Karpas-422 (cell line): ENCODE measurements around the gene B2M. TPM values are rescaled to one million over a fixed set of nuclear protein-coding genes. Genes with fewer than 3 reads are reported as not detected.

Experiments used
- DNase-seq: peaks from one replicate; pipeline ENCODE4 v3.0.0-alpha.2; 2015
- H2AFZ ChIP-seq: fragments of 200-600 bp; sonication (generic); 2 replicates; pipeline ENCODE4 v1.6.1; 2014; ENCODE audit warnings: antibody characterized with exemption, low read length, mixed read lengths
- H3K27ac ChIP-seq: fragments of 200-600 bp; sonication (generic); 2 replicates; pipeline ENCODE4 v1.5.1; 2014; ENCODE audit warnings: mild to moderate bottlenecking, low read length, moderate library complexity
- H3K27me3 ChIP-seq: fragments of 200-600 bp; sonication (generic); 2 replicates; pipeline ENCODE4 v1.6.1; 2014; ENCODE audit warnings: low read length, mixed read lengths
- H3K36me3 ChIP-seq: fragments of 200-600 bp; sonication (generic); 2 replicates; pipeline ENCODE4 v1.6.1; 2014; ENCODE audit warnings: low read length, mixed read lengths; ENCODE audit not compliant: insufficient read depth
- H3K4me1 ChIP-seq: fragments of 200-600 bp; sonication (generic); 2 replicates; pipeline ENCODE4 v1.6.1; 2014; ENCODE audit warnings: mild to moderate bottlenecking, low read length, mixed read lengths
- H3K4me2 ChIP-seq: fragments of 200-600 bp; sonication (generic); 2 replicates; pipeline ENCODE4 v1.6.1; 2014; ENCODE audit warnings: low read length, low read depth, mild to moderate bottlenecking; ENCODE audit not compliant: poor library complexity, severe bottlenecking
- H3K4me3 ChIP-seq: fragments of 200-600 bp; sonication (generic); 2 replicates; pipeline ENCODE4 v1.5.1; 2014; ENCODE audit warnings: mild to moderate bottlenecking, antibody characterized with exemption, low read length, mixed read lengths
- H3K79me2 ChIP-seq: fragments of 200-600 bp; sonication (generic); 2 replicates; pipeline ENCODE4 v1.6.1; 2014; ENCODE audit warnings: mild to moderate bottlenecking, low read length, mixed read lengths
- H3K9ac ChIP-seq: fragments of 200-600 bp; sonication (generic); 2 replicates; pipeline ENCODE4 v1.6.0; 2014; ENCODE audit warnings: low read length
- H3K9me2 ChIP-seq: fragments of 200-600 bp; sonication (generic), shearing (Covaris generic); replicated peaks from 2 replicates; pipeline ENCODE4 v1.6.0; 2014; ENCODE audit warnings: mild to moderate bottlenecking, low read length, moderate library complexity; ENCODE audit not compliant: insufficient read depth
- H3K9me3 ChIP-seq: fragments of 300-700, 200-600 bp; sonication (generic); 2 replicates; pipeline ENCODE4 v1.6.1; 2014; ENCODE audit warnings: low read length, mixed read lengths
- H4K20me1 ChIP-seq: fragments of 200-600 bp; sonication (generic); 2 replicates; pipeline ENCODE4 v1.6.1; 2014; ENCODE audit warnings: mild to moderate bottlenecking, antibody characterized with exemption, low read length, low read depth; ENCODE audit not compliant: insufficient read depth
- total RNA-seq: library from RNA; depleted of rRNA; stranded (reverse); fragments of >200 nt; shearing (Covaris generic); gene quantifications from 2 replicates; pipeline ENCODE4 v1.2.3, GENCODE V29; 2014; ENCODE audit warnings: low replicate concordance

Gene B2M
- total RNA-seq, 1 experiment from 2014 or later = 3,959 TPM

- Histone ChIP-seq H3K9me2 (no peaks in the 10 kb centered on the region), H3K4me2 (no peak overlapping the region), H2AFZ (no peak overlapping the region), H3K27me3 (no peaks in the 10 kb centered on the region), H3K79me2 (peaks cover 13% of the 10 kb centered on the region), H3K9ac (no peak overlapping the region), H4K20me1 (peaks cover 7% of the 10 kb centered on the region), H3K4me3 (no peak overlapping the region), H3K27ac (no peak overlapping the region), H3K36me3 (peaks cover 1% of the 10 kb centered on the region), H3K4me1 (peaks cover 11% of the 10 kb centered on the region), H3K9me3 (no peaks in the 10 kb centered on the region)
- no peak for DNase-seq
Observed at GRCh38 chr15:44706946-44707636, 4.2 kb upstream of the B2M start.

- H3K4me2 ChIP-seq = peak overlapping the region; percentile 96
- no peaks in the 10 kb centered on the region for H3K9me2 ChIP-seq
- no peaks in the 10 kb centered on the region for H3K9me3 ChIP-seq
- H3K36me3 ChIP-seq = peaks cover 29% of the 10 kb centered on the region
- H3K9ac ChIP-seq = peak overlapping the region; percentile 100
- H3K79me2 ChIP-seq = peaks cover 47% of the 10 kb centered on the region
- peak overlapping the region; percentile 98 for H3K4me3 ChIP-seq
- H3K4me1 ChIP-seq = peaks cover 39% of the 10 kb centered on the region
- H4K20me1 ChIP-seq = peaks cover 38% of the 10 kb centered on the region
- DNase-seq = peak; percentile 87
- H2AFZ ChIP-seq = peak overlapping the region; percentile 64
- no peaks in the 10 kb centered on the region for H3K27me3 ChIP-seq
- peak overlapping the region; percentile 95 for H3K27ac ChIP-seq
Observed at GRCh38 chr15:44710236-44711095, 851 bp upstream of the B2M start.

- no peak overlapping the region for H2AFZ ChIP-seq
- H3K4me1 ChIP-seq = peaks cover 53% of the 10 kb centered on the region
- H3K79me2 ChIP-seq = peaks cover 52% of the 10 kb centered on the region
- peak; percentile 88 for DNase-seq
- peaks cover 43% of the 10 kb centered on the region for H3K36me3 ChIP-seq
- H3K9ac ChIP-seq = peak overlapping the region; percentile 100
- no peaks in the 10 kb centered on the region for H3K9me3 ChIP-seq
- H3K4me3 ChIP-seq = peak overlapping the region; percentile 98
- no peaks in the 10 kb centered on the region for H3K9me2 ChIP-seq
- peaks cover 43% of the 10 kb centered on the region for H4K20me1 ChIP-seq
- no peaks in the 10 kb centered on the region for H3K27me3 ChIP-seq
- peak overlapping the region; percentile 96 for H3K4me2 ChIP-seq
- peak overlapping the region; percentile 95 for H3K27ac ChIP-seq
Observed at GRCh38 chr15:44711743-44712345, 527 bp downstream of the B2M start.

GRCh38 chr15:44712346-44713005, 1.2 kb downstream of the B2M start:
- Histone ChIP-seq H3K79me2 (peaks cover 52% of the 10 kb centered on the region), H3K4me1 (peaks cover 59% of the 10 kb centered on the region)

GRCh38 chr15:44713006-44713966, 2.0 kb downstream of the B2M start:
- peak overlapping the region; percentile 100 for H3K9ac ChIP-seq
- peak; percentile 71 for DNase-seq
- H3K4me1 ChIP-seq = peaks cover 66% of the 10 kb centered on the region
- H3K36me3 ChIP-seq = peaks cover 57% of the 10 kb centered on the region
- H3K79me2 ChIP-seq = peaks cover 52% of the 10 kb centered on the region
- peaks cover 43% of the 10 kb centered on the region for H4K20me1 ChIP-seq
- H3K27me3 ChIP-seq = no peaks in the 10 kb centered on the region
- peak overlapping the region; percentile 98 for H3K4me3 ChIP-seq
- no peak overlapping the region for H2AFZ ChIP-seq
- peak overlapping the region; percentile 95 for H3K27ac ChIP-seq
- no peaks in the 10 kb centered on the region for H3K9me2 ChIP-seq
- no peaks in the 10 kb centered on the region for H3K9me3 ChIP-seq
- H3K4me2 ChIP-seq = peak overlapping the region; percentile 96

More at GRCh38 chr15:44712346-44713005, 1.2 kb downstream of the B2M start:
- Histone ChIP-seq H3K27me3 (no peaks in the 10 kb centered on the region), H3K9me3 (no peaks in the 10 kb centered on the region), H3K4me2 (peak overlapping the region; percentile 96), H3K9ac (peak overlapping the region; percentile 100), H3K36me3 (peaks cover 49% of the 10 kb centered on the region), H3K9me2 (no peaks in the 10 kb centered on the region), H2AFZ (no peak overlapping the region), H3K4me3 (peak overlapping the region; percentile 98), H4K20me1 (peaks cover 43% of the 10 kb centered on the region), H3K27ac (peak overlapping the region; percentile 95)
- DNase-seq = peak; percentile 85

- Histone ChIP-seq H3K27ac (no peak overlapping the region), H3K4me3 (no peak overlapping the region), H3K4me1 (peaks cover 69% of the 10 kb centered on the region), H3K9me2 (no peaks in the 10 kb centered on the region), H3K9ac (no peak overlapping the region), H3K9me3 (no peaks in the 10 kb centered on the region), H3K79me2 (peaks cover 52% of the 10 kb centered on the region), H3K27me3 (no peaks in the 10 kb centered on the region), H4K20me1 (peaks cover 43% of the 10 kb centered on the region), H3K4me2 (no peak overlapping the region), H2AFZ (no peak overlapping the region), H3K36me3 (peaks cover 63% of the 10 kb centered on the region)
- DNase-seq = no peak
Observed at GRCh38 chr15:44715142-44715796, 4.0 kb downstream of the B2M start.

- no peak overlapping the region for H3K4me3 ChIP-seq
- H3K27ac ChIP-seq = 0 out of 2 replicates have a peak overlapping the region, but pooled peaks have one; percentile 14
- peaks cover 63% of the 10 kb centered on the region for H3K36me3 ChIP-seq
- H3K9me2 ChIP-seq = no peaks in the 10 kb centered on the region
- H3K9me3 ChIP-seq = no peaks in the 10 kb centered on the region
- peaks cover 68% of the 10 kb centered on the region for H3K4me1 ChIP-seq
- DNase-seq = peak; percentile 43
- H3K79me2 ChIP-seq = peaks cover 50% of the 10 kb centered on the region
- no peak overlapping the region for H3K4me2 ChIP-seq
- no peaks in the 10 kb centered on the region for H3K27me3 ChIP-seq
- no peak overlapping the region for H3K9ac ChIP-seq
- H2AFZ ChIP-seq = no peak overlapping the region
- peaks cover 43% of the 10 kb centered on the region for H4K20me1 ChIP-seq
Observed at GRCh38 chr15:44715797-44716334, 4.5 kb downstream of the B2M start.
